Ovary (tissue), 3 donors: ENCODE results near the gene PHOX2A.

Source experiments
- CTCF ChIP-seq, 3 donors: fragments of 450-650 bp in 2 of 3; fragments of 200-600 bp in 1 of 3; IDR thresholded peaks; one replicate each; pipeline versions ENCODE4 v1.5.1 to v1.8.0; 2016 to 2022; ENCODE audit warnings: antibody characterized with exemption in 3 of 3, mild to moderate bottlenecking in 1 of 3
- EP300 ChIP-seq: sonication (generic); formaldehyde crosslinking; IDR thresholded peaks from one replicate; pipeline ENCODE4 v1.6.1; 2017; ENCODE audit warnings: antibody characterized with exemption
- POLR2A ChIP-seq: fragments of 450-650 bp; IDR thresholded peaks from one replicate; pipeline ENCODE4 v1.6.1; 2017; ENCODE audit warnings: antibody characterized with exemption, mild to moderate bottlenecking, moderate library complexity
- donor health status: DM: no; HTN: no; CAD: no.

GRCh38 chr11:72271980-72272379, 28.0 kb upstream of the PHOX2A start:
- TF ChIP-seq CTCF (IDR thresholded peaks at IDR 0.05) (no peak), POLR2A (no peak), EP300 (no peak)
